Measurements from ENCODE around the gene COPE. TPM values are rescaled to one million over a fixed set of nuclear protein-coding genes. Genes with fewer than 3 reads are reported as not detected.

Gene COPE
- total RNA-seq, 1 experiment from 2014 or later = 207 TPM

DNA sequence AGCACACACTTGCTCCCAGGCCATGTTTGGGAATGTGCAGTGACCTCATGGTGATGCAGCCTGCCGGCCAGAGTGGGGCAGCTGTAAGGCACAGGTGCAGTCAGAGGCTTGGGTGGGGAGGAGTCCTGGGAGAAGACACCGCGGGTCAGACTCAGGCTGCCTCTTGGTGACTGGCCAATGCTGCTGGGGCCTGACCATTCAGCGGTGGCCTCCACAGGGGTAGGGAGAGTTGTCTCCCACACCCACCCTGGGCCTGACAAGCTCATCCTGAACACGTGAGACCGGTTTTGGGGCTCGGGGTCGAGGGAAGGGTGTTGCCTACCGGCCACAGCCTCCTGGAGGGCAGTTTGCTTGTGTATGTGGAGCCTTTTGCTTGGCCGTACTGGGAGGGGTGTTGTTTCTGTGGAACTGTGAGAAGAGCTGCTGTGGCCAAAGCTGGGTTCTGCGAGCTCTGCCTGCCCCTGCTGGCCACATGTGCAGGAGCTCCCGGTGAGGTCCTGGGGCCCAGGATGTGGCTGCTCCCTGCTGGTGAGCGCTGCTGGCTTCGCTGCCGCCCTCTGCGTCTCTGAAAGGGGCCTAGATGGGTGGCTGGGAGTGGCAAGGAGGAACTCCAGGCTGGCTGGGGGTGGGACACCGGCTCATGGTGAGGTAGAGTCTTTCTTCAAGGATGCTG is 65.3 kb downstream of the COPE start:
- POLR2A ChIA-PET = no interaction called here
- H3K4me3 Mint-ChIP-seq (ENCODE audit: unreplicated experiment) = no peak overlapping the region
- CTCF ChIA-PET = interaction anchor here (0.8 to 1.0 kb wide), 2 partner anchors 22 to 73 kb away, joined by 3 to 6 read pairs; partner anchors contain the start of gene UPF1
- intact Hi-C loops (cut with micrococcal nuclease; ENCODE audit: unreplicated experiment) = no loop called here
- TF ChIP-seq, protein P1, sequence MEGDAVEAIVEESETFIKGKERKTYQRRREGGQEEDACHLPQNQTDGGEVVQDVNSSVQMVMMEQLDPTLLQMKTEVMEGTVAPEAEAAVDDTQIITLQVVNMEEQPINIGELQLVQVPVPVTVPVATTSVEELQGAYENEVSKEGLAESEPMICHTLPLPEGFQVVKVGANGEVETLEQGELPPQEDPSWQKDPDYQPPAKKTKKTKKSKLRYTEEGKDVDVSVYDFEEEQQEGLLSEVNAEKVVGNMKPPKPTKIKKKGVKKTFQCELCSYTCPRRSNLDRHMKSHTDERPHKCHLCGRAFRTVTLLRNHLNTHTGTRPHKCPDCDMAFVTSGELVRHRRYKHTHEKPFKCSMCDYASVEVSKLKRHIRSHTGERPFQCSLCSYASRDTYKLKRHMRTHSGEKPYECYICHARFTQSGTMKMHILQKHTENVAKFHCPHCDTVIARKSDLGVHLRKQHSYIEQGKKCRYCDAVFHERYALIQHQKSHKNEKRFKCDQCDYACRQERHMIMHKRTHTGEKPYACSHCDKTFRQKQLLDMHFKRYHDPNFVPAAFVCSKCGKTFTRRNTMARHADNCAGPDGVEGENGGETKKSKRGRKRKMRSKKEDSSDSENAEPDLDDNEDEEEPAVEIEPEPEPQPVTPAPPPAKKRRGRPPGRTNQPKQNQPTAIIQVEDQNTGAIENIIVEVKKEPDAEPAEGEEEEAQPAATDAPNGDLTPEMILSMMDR (IDR thresholded peaks at IDR 0.05; ENCODE audit: insufficient read depth in 1 of 2, low read depth in 1 of 2, low read length in 1 of 2, severe bottlenecking in 1 of 2, unreplicated experiment in 1 of 2) = peak in 1 of 2 experiments; percentile 42
- no peak for DNase-seq
- no TSS peak for BruUV-seq (replicated peaks)
- peaks cover 3% of the 10 kb centered on the region for H3K36me3 ChIP-seq (ENCODE audit: control insufficient read depth, insufficient read depth, low read length)
- no peaks in the 10 kb centered on the region for H3K4me1 ChIP-seq
- H3K27me3 ChIP-seq (replicated peaks; ENCODE audit: control insufficient read depth, insufficient read depth, low read length) = no peaks in the 10 kb centered on the region
- peaks cover 70% of the 10 kb centered on the region for H3K36me3 Mint-ChIP-seq (ENCODE audit: insufficient read depth, unreplicated experiment)
- H3K9me3 ChIP-seq = no peaks in the 10 kb centered on the region
- H3K4me1 Mint-ChIP-seq (ENCODE audit: low read depth, unreplicated experiment) = no peaks in the 10 kb centered on the region
- H3K4me3 ChIP-seq (ENCODE audit: low read depth, low read length) = no peak overlapping the region
- no peak overlapping the region for H3K27ac Mint-ChIP-seq (ENCODE audit: unreplicated experiment)
- H3K27me3 Mint-ChIP-seq (ENCODE audit: insufficient read depth, unreplicated experiment) = no peaks in the 10 kb centered on the region
- no peaks in the 10 kb centered on the region for H3K9me3 Mint-ChIP-seq (ENCODE audit: unreplicated experiment)

GRCh38 chr19:18852648-18853047 is 66.5 kb downstream of the COPE start:
- H3K4me1 Mint-ChIP-seq (ENCODE audit: low read depth, unreplicated experiment) = no peaks in the 10 kb centered on the region
- H3K27ac Mint-ChIP-seq (ENCODE audit: unreplicated experiment) = no peak overlapping the region
- TF ChIP-seq, protein P1 (IDR thresholded peaks at IDR 0.05; ENCODE audit: insufficient read depth in 1 of 2, low read depth in 1 of 2, low read length in 1 of 2, severe bottlenecking in 1 of 2, unreplicated experiment in 1 of 2) = no peak
- ChIA-PET CTCF (no interaction called here), POLR2A (no interaction called here)
- Histone ChIP-seq H3K4me1 (no peaks in the 10 kb centered on the region), H3K36me3 (ENCODE audit: control insufficient read depth, insufficient read depth, low read length) (peaks cover 3% of the 10 kb centered on the region), H3K4me3 (ENCODE audit: low read depth, low read length) (no peak overlapping the region), H3K27me3 (replicated peaks; ENCODE audit: control insufficient read depth, insufficient read depth, low read length) (no peaks in the 10 kb centered on the region), H3K9me3 (no peaks in the 10 kb centered on the region)
- intact Hi-C loops (cut with micrococcal nuclease; ENCODE audit: unreplicated experiment) = no loop called here
- peaks cover 73% of the 10 kb centered on the region for H3K36me3 Mint-ChIP-seq (ENCODE audit: insufficient read depth, unreplicated experiment)
- no peaks in the 10 kb centered on the region for H3K9me3 Mint-ChIP-seq (ENCODE audit: unreplicated experiment)
- no peak for DNase-seq
- no peak overlapping the region for H3K4me3 Mint-ChIP-seq (ENCODE audit: unreplicated experiment)
- no peaks in the 10 kb centered on the region for H3K27me3 Mint-ChIP-seq (ENCODE audit: insufficient read depth, unreplicated experiment)
- BruUV-seq (replicated peaks) = no TSS peak

- BruUV-seq (replicated peaks) = no TSS peak
- POLR2A ChIA-PET = no interaction called here
- H3K36me3 Mint-ChIP-seq (ENCODE audit: insufficient read depth, unreplicated experiment) = peaks cover 79% of the 10 kb centered on the region
Measured at GRCh38 chr19:18851673-18852325, 67.4 kb downstream of the COPE start.

More at GRCh38 chr19:18851673-18852325, 67.4 kb downstream of the COPE start:
- peaks cover 3% of the 10 kb centered on the region for H3K36me3 ChIP-seq (ENCODE audit: control insufficient read depth, insufficient read depth, low read length)
- H3K4me3 Mint-ChIP-seq (ENCODE audit: unreplicated experiment) = no peak overlapping the region
- H3K27me3 ChIP-seq (replicated peaks; ENCODE audit: control insufficient read depth, insufficient read depth, low read length) = no peaks in the 10 kb centered on the region
- TF ChIP-seq, protein P1 (IDR thresholded peaks at IDR 0.05; ENCODE audit: insufficient read depth in 1 of 2, low read depth in 1 of 2, low read length in 1 of 2, severe bottlenecking in 1 of 2, unreplicated experiment in 1 of 2) = no peak
- H3K4me1 Mint-ChIP-seq (ENCODE audit: low read depth, unreplicated experiment) = no peaks in the 10 kb centered on the region
- no peaks in the 10 kb centered on the region for H3K9me3 ChIP-seq
- no peaks in the 10 kb centered on the region for H3K27me3 Mint-ChIP-seq (ENCODE audit: insufficient read depth, unreplicated experiment)
- no peaks in the 10 kb centered on the region for H3K9me3 Mint-ChIP-seq (ENCODE audit: unreplicated experiment)
- H3K4me1 ChIP-seq = no peaks in the 10 kb centered on the region
- intact Hi-C loops (cut with micrococcal nuclease; ENCODE audit: unreplicated experiment) = no loop called here
- DNase-seq = no peak
- CTCF ChIA-PET = no interaction called here
- no peak overlapping the region for H3K27ac Mint-ChIP-seq (ENCODE audit: unreplicated experiment)
- no peak overlapping the region for H3K4me3 ChIP-seq (ENCODE audit: low read depth, low read length)

Data from Caco-2 (cell line).